HUES48 (cell line): ENCODE measurements around the gene BMPR1B.

Experiments used
- H3K27ac ChIP-seq: one replicate; pipeline ENCODE4 v1.7.0; 2013; ENCODE audit warnings: low read depth, low read length, inconsistent platforms
- H3K27me3 ChIP-seq: 2 replicates; pipeline ENCODE4 v1.6.1; 2013; ENCODE audit warnings: mild to moderate bottlenecking, low read length; ENCODE audit not compliant: control insufficient read depth, insufficient read depth
- H3K36me3 ChIP-seq: 2 replicates; pipeline ENCODE4 v1.6.1; 2013; ENCODE audit warnings: low read length; ENCODE audit not compliant: control insufficient read depth, insufficient read depth
- H3K4me1 ChIP-seq: 2 replicates; pipeline ENCODE4 v1.6.1; 2013; ENCODE audit warnings: mild to moderate bottlenecking, low read length; ENCODE audit not compliant: control insufficient read depth, insufficient read depth
- H3K4me3 ChIP-seq: 2 replicates; pipeline ENCODE4 v1.5.1; 2013; ENCODE audit warnings: mild to moderate bottlenecking, low read depth, low read length
- H3K9ac ChIP-seq: 2 replicates; pipeline ENCODE4 v1.6.1; 2013; ENCODE audit warnings: mild to moderate bottlenecking, low read depth, low read length, moderate library complexity
- H3K9me3 ChIP-seq: 2 replicates; pipeline ENCODE4 v1.6.1; 2013; ENCODE audit warnings: low read length; ENCODE audit not compliant: control insufficient read depth, insufficient read depth

The BMPR1B gene

GRCh38 chr4:94732358-94732698 is 25.4 kb upstream of the BMPR1B start:
- Histone ChIP-seq H3K27ac (no peak overlapping the region), H3K4me1 (no peaks in the 10 kb centered on the region), H3K9ac (no peak overlapping the region), H3K36me3 (no peaks in the 10 kb centered on the region), H3K9me3 (no peaks in the 10 kb centered on the region), H3K4me3 (no peak overlapping the region), H3K27me3 (no peaks in the 10 kb centered on the region)

GRCh38 chr4:94739741-94740140 is 18.0 kb upstream of the BMPR1B start:
- Histone ChIP-seq H3K36me3 (no peaks in the 10 kb centered on the region), H3K4me3 (no peak overlapping the region), H3K27me3 (no peaks in the 10 kb centered on the region), H3K27ac (no peak overlapping the region), H3K4me1 (no peaks in the 10 kb centered on the region), H3K9ac (no peak overlapping the region), H3K9me3 (no peaks in the 10 kb centered on the region)

- Histone ChIP-seq H3K4me3 (no peak overlapping the region), H3K27ac (no peak overlapping the region), H3K27me3 (no peaks in the 10 kb centered on the region), H3K4me1 (no peaks in the 10 kb centered on the region), H3K36me3 (no peaks in the 10 kb centered on the region), H3K9ac (no peak overlapping the region), H3K9me3 (no peaks in the 10 kb centered on the region)
These were observed 16.5 kb upstream of the BMPR1B start for GRCh38 chr4:94741304-94741703.

- no peaks in the 10 kb centered on the region for H3K27me3 ChIP-seq
- H3K9me3 ChIP-seq, result no peaks in the 10 kb centered on the region
- H3K9ac ChIP-seq, result no peak overlapping the region
- no peaks in the 10 kb centered on the region for H3K4me1 ChIP-seq
- H3K27ac ChIP-seq, result no peak overlapping the region
- H3K36me3 ChIP-seq, result no peaks in the 10 kb centered on the region
- no peak overlapping the region for H3K4me3 ChIP-seq
These were observed 13.9 kb upstream of the BMPR1B start for GRCh38 chr4:94743838-94744237.

DNA sequence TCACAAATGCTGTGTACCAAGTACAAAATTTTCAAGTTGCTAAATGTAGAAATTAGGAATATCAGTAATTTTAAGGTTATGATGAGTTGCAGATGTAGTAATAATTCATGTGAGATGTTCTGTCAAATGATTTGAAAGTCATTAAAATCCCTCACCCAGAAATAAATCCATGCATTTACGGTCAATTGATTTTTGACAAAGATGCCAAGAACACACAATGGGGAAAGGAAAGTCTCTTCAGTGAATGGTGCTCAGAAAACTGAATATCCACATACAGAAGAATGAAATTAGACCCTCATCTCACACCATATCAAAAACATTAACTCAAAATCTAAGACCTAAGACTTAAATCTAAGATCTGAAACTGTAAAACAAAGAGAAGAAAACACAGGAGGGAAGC is 12.9 kb upstream of the BMPR1B start:
- no peaks in the 10 kb centered on the region for H3K27me3 ChIP-seq
- H3K36me3 ChIP-seq, result no peaks in the 10 kb centered on the region
- no peaks in the 10 kb centered on the region for H3K4me1 ChIP-seq
- H3K9me3 ChIP-seq, result no peaks in the 10 kb centered on the region
- no peak overlapping the region for H3K27ac ChIP-seq
- no peak overlapping the region for H3K4me3 ChIP-seq
- H3K9ac ChIP-seq, result no peak overlapping the region

DNA sequence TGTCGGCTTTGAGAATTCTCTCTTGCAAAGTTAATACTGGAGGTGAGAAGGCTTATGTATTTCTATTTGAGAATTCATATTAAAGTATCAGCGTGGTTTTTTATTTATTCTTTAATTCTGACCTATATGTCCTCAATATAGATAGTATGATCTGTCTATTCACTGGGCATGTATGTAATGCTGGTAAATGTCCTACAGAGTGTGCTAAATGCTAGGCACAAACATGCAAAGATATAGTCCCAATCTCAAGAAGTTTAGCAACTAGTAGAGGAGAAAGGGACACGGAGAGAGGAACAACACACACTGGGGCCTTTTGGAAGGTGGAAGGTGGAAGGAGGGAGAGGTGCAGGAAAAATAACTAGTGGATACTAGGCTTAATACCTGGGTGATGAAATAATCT is 11.0 kb upstream of the BMPR1B start:
- no peaks in the 10 kb centered on the region for H3K4me1 ChIP-seq
- H3K4me3 ChIP-seq, result no peak overlapping the region
- H3K27ac ChIP-seq, result no peak overlapping the region
- H3K9ac ChIP-seq, result no peak overlapping the region
- H3K36me3 ChIP-seq, result no peaks in the 10 kb centered on the region
- H3K9me3 ChIP-seq, result no peaks in the 10 kb centered on the region
- no peaks in the 10 kb centered on the region for H3K27me3 ChIP-seq

GRCh38 chr4:94758141-94758699 is 465 bp downstream of the BMPR1B start:
- Histone ChIP-seq H3K4me3 (peak overlapping the region; percentile 55), H3K27ac (no peak overlapping the region), H3K36me3 (no peaks in the 10 kb centered on the region), H3K4me1 (peaks cover 15% of the 10 kb centered on the region), H3K9me3 (no peaks in the 10 kb centered on the region), H3K27me3 (peaks cover 61% of the 10 kb centered on the region), H3K9ac (peak overlapping the region; percentile 48)

DNA sequence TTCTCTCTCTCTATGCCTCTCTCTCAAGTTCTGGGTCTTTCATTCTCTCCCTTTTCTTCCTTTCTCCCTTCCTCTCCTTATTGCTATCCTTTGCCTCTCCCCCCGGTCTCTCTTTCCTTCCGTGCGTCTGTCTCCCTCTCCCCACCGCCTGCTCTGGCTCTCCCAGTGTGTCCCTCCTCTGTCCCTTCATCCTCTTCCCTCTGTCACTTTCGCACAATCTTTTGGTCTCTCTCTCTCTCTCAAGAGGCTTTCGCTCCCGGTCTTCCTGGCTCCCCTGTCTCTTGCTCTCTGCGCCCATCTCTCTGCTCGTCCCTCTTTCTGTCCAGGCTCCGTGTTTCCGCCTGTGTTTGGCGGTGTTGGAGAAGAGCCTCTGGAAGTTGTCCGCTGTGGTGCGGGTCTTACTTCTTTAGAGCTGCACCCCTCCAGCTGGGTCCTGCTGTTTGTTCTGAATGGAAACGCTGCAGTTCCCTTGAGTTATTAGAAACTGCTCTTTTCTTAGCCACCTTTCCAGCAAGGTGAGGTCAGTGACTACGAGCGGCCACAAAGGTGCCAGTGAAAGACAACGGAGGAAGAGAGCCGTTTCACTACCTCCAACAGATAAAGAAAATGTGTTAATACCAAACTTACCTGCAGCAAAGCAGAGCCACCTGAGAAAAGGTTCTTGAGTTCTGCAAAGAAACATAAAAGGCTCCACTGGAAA is 1.1 kb downstream of the BMPR1B start:
- H3K4me3 ChIP-seq, result peak overlapping the region; percentile 55
- no peak overlapping the region for H3K27ac ChIP-seq
- H3K9me3 ChIP-seq, result no peaks in the 10 kb centered on the region
- H3K9ac ChIP-seq, result peak overlapping the region; percentile 2; the same call in 1 of the 2 replicates
- H3K36me3 ChIP-seq, result no peaks in the 10 kb centered on the region
- H3K27me3 ChIP-seq, result peaks cover 61% of the 10 kb centered on the region
- peaks cover 15% of the 10 kb centered on the region for H3K4me1 ChIP-seq

DNA sequence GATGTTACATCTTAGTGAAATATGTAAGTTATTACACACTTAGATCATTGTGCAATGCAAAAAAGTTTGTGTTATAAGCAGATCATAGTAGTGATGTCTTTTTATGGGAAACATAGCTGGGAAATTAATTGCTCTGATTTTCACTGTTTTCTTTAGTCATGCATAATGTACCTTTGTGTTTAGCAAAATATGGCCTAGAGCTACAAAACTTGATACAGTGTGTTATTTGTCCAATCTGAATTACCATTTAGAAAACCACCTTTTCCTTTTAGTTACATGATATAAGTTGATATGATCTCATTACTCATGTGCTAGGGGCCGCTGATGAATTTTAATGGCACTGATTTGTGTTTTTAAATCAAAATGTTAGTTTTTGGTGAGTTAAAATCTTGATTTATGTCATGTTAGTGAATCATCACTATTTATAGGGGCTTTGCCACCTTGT is 2.0 kb downstream of the BMPR1B start:
- Histone ChIP-seq H3K27ac (no peak overlapping the region), H3K4me1 (peaks cover 15% of the 10 kb centered on the region), H3K4me3 (no peak overlapping the region), H3K9me3 (no peaks in the 10 kb centered on the region), H3K9ac (no peak overlapping the region), H3K27me3 (peaks cover 58% of the 10 kb centered on the region), H3K36me3 (no peaks in the 10 kb centered on the region)

DNA sequence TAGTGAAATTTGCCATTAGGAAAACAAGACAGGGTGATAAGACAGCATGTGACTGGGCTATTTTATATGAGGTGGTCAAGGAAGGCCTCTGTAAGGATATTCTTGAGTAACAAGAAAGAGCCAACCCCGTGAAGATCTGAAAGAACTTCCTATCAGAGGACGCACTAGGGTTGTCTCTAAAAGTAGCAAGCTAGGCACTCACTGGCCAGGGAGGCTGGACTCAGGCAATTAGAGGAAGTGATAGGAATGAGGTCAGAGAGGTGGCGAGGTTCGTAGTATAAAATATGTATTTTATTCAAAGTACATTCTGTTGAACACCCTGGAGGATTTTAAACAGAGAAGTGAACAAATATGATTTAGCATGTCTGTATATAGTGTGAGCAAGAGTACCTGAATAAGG is 4.6 kb downstream of the BMPR1B start:
- H3K4me1 ChIP-seq, result peaks cover 12% of the 10 kb centered on the region

DNA sequence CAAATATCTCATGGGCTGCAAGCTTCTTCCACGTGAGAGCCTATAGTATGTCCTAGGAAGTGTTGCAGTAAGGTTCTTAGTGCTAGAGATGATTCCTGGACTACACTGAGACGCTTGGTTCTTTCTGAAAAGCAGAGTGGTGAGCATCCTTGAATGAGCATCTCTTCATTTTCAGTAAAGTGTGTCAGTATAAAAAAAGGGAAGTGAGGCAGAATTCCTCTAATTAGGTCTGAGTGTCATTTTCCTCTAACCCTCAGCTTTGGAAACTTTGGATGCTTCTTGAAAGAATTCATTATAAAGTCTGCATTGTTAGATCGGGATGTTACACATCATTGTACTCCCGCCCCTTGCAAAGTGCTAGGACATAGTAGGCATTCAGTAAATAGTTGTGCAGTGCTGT is 5.2 kb downstream of the BMPR1B start:
- H3K27me3 ChIP-seq, result peaks cover 29% of the 10 kb centered on the region
- no peak overlapping the region for H3K4me3 ChIP-seq

More for the DNA sequence above, 4.6 kb downstream of the BMPR1B start:
- no peaks in the 10 kb centered on the region for H3K9me3 ChIP-seq
- no peaks in the 10 kb centered on the region for H3K36me3 ChIP-seq
- H3K4me3 ChIP-seq, result no peak overlapping the region
- no peak overlapping the region for H3K27ac ChIP-seq
- H3K27me3 ChIP-seq, result peaks cover 35% of the 10 kb centered on the region
- no peak overlapping the region for H3K9ac ChIP-seq

More for the DNA sequence above, 5.2 kb downstream of the BMPR1B start:
- Histone ChIP-seq H3K36me3 (no peaks in the 10 kb centered on the region), H3K9me3 (no peaks in the 10 kb centered on the region), H3K4me1 (peaks cover 11% of the 10 kb centered on the region), H3K9ac (no peak overlapping the region), H3K27ac (no peak overlapping the region)
